ENCODE results near the gene FLRT1.

The FLRT1 gene

DNA sequence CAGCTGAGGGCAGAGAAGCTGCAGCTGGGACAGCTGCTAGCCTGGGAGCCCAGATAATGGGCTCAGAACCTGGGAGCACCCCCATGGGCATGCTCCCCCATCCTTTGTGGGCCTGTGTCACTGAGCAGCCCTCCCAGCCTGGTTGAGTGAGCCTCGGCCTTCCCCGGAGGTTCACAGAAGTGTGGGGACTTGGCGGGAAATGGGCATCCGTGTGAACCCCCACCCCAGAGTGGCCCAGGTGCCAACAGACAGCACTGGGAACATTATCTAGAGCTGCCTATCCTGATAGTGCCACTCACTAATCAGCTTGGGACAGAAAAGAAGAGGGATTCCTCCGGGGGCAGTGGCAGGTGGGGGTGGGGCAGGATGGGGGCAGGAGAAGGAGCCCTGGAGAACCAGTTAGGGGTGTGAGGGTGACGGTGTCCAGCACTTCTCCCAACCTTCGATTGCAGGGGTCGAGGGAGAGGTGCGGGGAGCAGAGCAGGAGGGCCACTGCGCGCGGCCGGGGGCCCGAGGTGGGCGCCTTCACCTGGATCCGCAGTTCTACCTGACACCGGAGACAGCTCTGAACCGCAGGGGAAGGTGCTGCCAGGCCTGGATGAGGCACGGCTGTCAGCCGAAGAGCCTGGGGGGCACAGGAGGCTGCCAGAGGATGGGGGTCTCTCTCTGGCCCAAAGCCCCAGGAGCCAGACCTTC, 33.1 kb downstream of the FLRT1 start:
- DNase-seq, result no peak

DNA sequence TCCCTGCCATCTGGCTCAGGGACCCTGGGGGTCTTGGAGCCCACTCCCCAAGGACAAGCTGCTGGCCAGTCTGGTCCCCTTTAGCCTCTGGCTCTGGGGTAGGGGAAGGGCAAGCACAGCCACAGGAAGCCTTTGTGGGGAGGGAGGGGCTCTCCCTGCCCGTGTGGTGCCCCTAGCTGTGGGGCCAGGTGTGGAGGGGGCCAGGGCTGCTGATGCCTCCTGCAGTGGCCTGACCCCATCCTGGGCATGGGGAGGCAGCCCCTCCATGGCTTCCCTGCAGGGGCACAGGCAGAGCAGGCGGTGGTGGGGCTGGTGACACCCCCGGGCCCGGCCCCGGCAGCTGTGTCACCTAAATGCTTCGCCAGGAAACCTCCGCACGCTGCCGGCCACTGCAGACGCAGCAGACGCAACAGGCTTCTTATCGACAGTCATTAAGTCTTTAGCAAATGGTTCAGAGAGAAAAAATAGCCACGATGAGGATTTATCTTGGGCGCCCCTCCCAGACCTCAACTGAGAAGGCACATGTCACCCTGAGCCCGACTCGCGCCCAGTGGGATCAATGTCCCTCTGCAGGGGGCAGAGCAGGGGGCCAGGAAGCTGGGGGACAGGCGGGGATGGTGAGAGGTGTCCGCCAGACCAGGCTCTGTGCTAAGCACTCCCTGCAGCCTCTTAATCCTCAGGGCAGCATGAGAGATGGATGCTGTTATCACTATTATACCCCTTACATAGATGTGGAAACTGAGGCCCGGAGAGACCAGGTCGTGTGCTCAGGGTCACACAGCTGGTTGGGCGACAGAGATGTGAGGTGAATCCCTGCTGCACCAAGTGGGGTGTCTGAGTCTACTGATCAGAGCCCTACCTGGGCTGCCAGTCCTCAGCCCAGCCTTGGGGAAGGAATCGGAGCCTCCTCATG, 33.9 kb downstream of the FLRT1 start:
- no peak for DNase-seq

DNA sequence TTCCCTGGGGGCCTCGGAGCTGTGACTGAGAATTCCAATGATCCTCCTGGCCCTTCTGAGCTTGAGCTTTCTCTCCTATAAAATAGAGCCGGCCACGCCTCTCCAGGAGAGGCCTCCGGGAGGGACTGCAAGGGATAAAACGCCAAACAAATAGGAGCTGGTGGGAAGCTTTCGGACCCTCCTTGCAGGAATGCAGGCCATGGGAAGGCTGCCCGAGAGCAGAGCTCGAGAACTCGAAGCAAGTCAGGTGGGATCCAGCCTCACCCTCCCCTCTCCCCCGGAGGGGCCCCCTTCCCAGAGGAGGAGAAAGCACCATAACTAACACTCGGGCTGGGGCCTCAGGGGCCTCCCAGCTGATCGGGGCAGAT, 34.6 kb downstream of the FLRT1 start:
- DNase-seq, result no peak

DNA sequence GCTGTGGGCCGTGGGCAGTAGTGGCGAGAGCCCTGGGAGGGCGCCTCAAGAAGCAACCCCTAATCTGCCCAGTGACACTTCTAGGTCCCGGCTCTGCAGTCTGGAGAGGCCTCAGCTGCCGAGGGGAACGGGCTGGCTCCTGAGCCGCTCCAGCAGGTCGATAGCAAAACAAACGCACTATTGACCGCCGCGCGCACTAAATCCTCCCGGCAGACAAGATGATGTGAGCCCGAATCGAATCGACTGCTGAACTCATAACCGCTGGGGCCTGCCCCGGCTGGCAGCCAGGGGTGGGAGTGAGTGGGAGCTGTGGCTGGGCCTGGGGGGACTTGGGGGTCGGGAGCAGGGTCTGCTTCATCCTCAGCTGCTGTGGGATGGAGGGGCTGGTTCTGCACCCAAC, 36.1 kb downstream of the FLRT1 start:
- DNase-seq, result no peak

DNA sequence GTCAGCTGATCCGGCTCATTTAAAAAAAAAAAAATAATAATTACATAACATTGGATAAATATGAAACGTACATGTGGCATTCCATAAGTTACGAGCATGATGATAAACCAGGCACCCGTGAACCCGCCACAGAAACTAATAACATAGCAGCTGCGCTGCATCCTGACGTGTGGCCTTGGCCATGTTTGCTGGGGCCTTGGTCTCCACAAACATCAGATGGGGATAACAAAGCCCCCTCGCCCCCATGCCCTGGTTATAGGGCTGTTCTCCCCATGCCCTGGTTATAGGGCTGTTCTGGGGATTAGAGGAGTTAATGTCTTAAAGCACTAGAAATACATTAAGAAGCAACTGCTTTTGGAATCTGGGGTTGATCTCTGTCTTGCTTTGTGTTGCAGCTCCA, 36.7 kb downstream of the FLRT1 start:
- no peak for DNase-seq

DNA sequence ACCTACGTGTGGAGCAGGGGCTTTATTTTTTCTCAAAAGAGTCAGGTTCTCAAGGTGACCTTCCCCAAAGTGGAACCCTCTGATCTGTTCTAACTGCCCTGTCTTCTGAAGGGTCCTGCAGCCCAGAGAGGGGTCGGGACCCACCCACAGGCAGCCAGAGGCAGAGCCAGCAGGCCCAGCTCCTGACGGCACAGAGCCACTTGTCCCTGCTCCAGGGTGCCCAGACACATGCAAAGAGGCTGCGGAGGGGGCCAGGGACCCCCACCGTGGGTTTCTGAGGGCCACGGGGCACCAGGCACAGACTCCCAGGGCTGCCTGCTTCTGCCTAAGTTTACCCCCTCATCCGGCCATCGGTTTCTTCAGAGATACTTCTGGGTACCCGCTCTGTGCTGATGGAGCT, 37.1 kb downstream of the FLRT1 start:
- DNase-seq, result no peak

DNA sequence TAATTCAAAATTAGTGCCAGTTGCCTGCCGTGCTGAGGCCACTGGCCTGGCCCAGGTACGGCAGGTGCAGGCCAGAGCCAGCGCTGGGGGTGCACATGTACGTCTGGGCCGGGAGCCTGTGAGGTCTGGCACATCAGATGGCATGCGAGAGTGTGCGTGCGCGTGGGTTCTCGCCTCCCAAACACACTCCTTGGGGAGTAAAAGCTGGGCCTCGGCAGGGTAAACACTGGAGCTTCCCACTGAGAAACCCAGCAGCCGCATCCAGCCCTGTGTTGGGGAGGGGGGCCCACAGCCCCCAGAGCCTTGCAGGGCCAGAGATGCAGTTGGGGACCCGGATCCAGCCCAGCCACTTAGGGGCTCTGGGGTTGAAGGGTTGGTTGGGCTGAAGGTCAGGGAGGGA, 37.8 kb downstream of the FLRT1 start:
- DNase-seq, result no peak

DNA sequence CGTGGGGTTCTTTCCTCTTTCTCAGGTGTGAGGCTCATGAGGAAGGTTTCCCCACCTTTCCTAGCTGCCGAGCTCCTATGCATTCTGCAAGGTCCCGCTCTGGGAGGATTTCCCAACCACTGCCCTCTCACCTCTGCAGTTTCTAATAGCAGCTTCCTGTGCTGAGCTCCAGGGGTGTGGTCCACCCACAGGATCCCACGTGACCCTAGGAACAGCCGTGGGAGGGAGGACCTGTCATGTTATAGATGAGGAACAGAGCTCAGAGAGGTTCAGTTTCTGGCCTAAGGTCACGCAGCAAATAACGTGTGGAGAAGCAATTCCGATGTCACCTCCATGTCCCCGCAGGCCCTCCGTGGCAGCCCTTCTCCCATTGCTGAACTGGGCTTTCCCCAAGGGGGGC, 38.5 kb downstream of the FLRT1 start:
- DNase-seq, result no peak

DNA sequence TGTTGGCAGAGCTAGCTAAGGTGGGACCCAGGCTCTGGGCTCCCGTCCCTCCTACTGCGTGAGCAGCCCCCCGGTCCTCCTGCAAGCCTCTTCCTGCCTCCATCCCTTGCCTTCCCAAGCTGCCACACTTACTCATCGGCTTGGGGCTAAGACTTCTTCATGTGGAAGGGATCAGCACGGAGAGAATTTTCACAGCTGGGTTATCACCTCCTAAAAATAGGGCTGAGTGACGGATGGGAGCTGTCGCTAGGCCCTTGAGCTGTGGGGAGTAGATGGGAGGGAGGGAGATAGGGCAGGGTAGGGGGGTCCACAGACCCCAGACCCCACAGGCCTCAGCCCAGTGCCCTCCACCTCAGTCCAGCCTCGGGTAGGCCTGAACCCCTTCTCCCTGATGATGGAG, 41.0 kb downstream of the FLRT1 start:
- DNase-seq, result no peak

DNA sequence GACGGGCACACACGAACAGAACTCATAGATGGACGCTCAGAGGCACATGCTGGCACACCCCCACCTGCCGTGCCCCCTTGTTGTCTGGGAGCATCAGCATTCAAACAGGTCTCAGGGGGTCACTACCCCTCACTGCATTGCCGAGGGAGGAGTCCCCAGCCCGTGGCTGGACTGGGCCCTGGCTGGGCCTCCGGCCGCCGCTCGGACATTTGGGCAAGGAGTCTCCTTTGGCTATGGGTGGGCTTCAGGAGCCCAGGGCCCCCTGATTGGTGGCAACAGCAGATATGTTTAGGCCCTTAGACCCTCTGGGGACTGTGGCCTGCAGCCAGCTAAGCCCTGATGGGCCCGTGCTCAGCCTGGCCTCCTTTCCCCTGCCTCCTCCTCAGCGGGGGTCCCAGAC, 41.9 kb downstream of the FLRT1 start:
- DNase-seq, result no peak

DNA sequence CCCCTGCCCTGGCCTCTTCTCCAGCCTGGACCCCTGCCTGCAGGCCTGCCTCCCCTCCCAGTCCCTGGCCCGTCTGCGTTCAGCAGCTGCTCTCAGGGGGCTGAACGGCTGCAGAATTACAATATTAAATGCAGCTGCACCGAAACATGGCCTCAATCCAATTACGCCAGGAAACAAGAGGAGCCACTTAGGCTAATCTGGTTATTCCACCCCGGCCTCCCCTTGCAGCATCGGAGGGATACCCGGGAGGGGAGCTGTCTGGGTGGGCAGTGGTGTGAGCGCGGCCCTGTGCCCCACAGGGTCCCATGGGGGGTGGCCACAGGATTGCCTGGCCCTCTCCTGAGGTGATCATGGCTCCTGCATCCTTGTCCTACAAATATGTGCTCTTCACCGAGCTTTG, 42.6 kb downstream of the FLRT1 start:
- DNase-seq, result no peak

DNA sequence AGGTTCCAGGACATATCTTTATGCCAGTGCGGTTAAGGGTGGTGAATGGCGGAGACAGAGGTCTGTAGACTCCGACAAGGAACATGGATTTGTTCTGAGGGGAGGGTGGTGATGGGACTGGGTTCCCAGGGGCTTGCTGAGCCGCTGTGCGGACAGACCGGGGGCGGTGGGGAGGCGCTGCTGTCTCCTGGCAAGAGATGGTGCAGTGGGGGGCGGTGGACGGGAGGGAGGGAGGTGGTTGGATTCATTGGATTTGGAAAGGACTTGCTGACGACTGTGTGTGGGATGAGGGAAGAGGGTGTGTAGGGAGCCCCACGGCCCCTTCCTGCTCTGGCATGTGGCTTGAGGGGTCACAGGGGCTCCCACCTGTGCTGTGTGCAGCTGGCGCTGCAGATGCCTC, 43.2 kb downstream of the FLRT1 start:
- no peak for DNase-seq

DNA sequence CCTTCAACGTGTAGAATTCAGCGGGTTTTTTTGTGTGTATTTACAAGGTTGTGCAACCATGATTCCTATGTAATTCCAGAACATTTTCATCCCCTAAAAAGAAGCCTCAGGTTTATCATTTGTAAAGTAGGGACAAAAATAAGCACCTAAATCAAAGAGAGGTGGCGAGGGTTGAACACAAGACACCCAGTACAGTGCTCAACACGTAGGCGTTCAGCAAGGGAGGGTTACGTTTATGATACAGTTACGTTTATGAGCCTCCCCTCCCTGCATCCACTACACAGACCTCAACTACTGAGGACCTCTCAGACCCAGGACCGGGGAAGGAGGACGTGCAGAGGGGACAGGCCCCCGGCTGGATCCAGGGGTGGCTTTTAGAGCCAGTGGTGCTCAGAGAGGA, 44.7 kb downstream of the FLRT1 start:
- no peak for DNase-seq

DNA sequence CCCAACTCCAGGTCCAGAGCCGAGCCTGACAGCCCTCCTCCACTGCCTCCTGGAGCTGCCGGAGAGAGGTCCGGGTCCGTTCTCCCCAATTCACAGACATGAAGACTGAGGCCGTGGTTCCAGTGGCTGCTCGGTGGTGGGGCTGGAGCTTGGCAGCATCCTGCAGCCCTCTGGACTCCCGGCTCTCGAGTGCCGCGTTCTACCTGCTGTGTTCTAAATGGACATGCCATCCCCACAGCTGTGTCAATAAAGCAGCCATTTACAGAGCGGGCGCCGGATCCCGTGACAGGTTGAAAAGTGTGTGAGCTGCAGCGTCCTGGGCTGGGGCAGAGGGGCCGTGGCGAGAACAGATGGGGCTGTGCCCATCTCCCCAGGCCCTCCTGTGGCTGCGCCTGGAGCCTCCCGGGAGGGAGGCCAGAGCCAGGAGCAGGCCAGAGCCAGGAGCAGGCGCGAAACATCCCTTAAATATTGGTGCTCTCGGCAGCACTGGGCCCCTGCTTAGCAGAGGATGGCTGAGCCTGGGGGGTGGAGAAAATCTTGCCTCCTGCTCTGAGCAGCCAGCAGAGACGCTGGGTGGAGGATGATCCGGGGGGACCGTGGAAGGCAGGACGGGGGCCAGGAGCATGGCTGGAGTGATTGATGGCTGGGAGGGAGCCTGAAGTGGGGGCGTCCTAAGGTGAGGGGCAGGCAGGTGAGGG, 46.2 kb downstream of the FLRT1 start:
- no peak for DNase-seq

DNA sequence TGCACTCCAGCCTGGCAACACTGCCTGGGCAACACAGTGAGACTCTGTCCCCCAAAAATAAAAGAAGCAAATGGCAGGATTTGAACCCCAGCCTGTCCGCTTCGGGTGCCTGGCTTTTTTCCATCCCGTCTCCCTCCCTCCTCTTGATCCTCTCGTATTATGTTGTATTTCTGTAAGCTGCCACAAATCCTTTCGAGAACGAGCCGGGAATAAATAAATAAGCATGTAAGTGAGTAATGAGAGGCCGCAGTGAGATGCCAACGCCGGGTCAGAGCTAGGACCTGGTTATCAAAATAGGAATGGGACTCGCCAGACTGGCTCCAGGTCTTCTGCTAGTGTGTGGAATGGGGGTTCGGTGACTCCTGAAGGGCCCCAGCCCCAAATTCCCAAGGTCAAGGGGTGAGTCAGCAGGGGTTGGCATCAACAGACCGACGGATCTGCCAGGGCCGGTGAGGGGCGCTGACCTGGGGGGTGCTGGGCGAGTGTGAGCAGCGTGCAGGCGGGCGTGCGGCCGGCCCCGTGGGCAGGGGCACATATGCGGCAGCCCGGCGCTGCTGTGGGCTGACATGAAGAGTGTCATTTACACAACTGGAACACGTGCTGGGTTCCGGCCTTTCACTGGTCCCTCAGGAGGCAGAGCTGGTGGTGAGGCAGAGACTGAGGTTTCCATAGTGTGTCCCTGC, 47.8 kb downstream of the FLRT1 start:
- no peak for DNase-seq

DNA sequence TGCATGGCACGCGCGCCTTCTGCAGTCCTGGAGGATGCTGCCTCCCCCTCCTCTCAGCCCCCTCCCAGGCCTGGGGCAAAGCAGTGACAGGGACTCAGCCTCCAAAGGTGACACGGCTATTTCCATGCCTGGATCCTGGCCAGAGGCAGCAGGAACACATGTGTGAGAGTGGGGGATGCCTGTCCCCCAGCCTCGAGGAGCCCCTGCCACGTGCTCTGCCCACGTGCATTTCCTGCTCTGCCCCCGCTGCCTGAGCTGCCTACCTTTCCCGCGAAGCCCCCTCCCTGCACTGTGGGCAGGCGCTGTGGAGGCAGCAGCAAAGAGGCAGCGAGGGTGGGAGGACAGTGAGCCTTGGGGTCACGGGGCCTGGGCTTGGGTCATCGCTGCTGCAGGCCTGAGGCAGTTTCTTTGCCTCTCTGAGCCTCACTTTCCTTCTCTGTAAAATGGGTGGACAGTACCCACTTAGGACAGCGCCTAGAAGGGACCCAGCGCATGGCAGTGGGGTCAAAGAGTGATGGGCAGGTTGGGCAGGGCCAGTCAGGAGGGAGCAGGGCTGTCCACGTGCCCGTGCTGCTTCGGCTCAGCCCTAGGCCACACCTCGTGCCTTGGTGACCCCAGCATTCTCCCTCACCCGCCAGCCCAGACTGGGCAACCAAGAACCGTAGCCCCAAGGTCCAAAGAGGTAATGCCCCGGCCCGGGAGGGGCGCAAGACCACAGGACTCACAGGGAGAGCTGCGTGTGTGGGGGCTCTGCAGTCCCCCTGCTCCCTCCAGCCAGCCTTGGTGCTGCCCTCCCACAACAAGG, 48.6 kb downstream of the FLRT1 start:
- no peak for DNase-seq

DNA sequence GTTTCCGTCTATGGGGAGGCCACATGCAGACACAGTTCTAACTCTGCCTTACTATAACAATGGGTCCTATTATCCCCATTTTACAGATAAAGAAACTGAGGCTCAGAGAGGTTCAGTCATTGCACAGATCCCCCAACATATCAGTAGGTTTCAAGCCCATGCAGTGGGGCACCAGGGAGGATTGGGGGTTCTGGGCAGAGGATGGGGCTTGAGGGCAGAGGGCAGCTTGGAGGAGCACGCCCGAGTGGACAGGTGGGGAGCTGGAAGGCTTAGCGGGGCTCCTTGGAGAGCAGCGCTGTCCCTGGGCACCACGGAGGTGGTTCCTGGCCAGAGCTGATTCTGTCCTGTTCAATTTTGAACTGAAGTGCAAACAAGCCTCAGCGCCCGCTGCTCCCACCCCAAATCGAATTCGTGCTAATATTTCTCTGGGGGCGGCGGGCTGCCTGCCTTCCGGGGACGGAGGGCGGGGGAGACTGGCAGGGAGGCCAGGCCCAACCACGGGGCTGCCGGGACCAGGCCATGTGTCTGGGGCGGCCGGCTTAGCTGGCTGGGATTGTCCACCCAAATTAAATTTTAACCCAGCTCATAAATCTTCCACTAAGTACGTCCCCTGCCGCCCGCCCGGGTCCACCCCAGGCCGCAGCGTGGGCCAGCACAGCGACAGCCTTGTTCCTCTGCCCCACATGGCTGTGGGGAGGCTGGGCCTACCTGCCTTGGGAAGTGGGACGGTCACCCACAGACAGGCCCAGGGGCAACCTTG, 49.4 kb downstream of the FLRT1 start:
- no peak for DNase-seq

All from cerebellar nuclear complex (tissue), 1 donor.